HepG2 (cell line): ENCODE results near the gene WDFY1. TPM values are rescaled to one million over a fixed set of nuclear protein-coding genes. Genes with fewer than 3 reads are reported as not detected.

Experiments used
- ATAC-seq: fragments of 200-7000 bp; cut with Tn5 transposase; 3 replicates; pipeline ENCODE4 v1.9.1; 2020; ENCODE audit warnings: mild to moderate bottlenecking, moderate library complexity
- BruUV-seq: library from RNA; stranded (reverse); fragments of 400-500 nt; replicated peaks from 2 replicates; lab custom pipeline; 2021; lab: Mats Ljungman, UMichigan
- CTCF ChIA-PET: fragments of 300-600 bp; formaldehyde crosslinking; extraction: SDS; loops from one replicate; lab custom pipeline; 2021; ENCODE audit warnings: low total read pairs, inconsistent platforms, low intra/inter-chr PET ratio; lab: Yijun Ruan, JAX
- POLR2A ChIA-PET: fragments of 350-600 bp; sonication (Branson Sonifier 250); formaldehyde crosslinking; loops from one replicate; lab custom pipeline; 2020; ENCODE audit warnings: antibody characterized with exemption, inconsistent platforms; lab: Yijun Ruan, JAX
- DNase-seq: peaks from one replicate; pipeline ENCODE4 v3.0.0-alpha.2; 2015; ENCODE audit warnings: low spot score
- FAIRE-seq: peaks from 3 replicates; lab custom pipeline; 2011; peaks lifted over from hg19 to GRCh38; lab: Jason Lieb, UNC
- H2AFZ ChIP-seq: one replicate; pipeline ENCODE4 v1.6.1; 2011; ENCODE audit warnings: low read length, inconsistent platforms
- H3K27ac ChIP-seq: fragments of 300-600 bp; 3 replicates; pipeline ENCODE4 v1.8.0; 2011; ENCODE audit warnings: mixed run types, mild to moderate bottlenecking, mixed read lengths, low read length, inconsistent platforms; ENCODE audit not compliant: insufficient read depth; ENCODE audit errors: extremely low read length
- H3K27me3 ChIP-seq, 2 experiments: fragments of 200-600 bp in 1 of 2; 2 replicates in 1 of 2; 3 replicates in 1 of 2; pipeline versions ENCODE4 v1.6.0 to v1.8.0; 2011; ENCODE audit warnings: low read length in 2 of 2, mild to moderate bottlenecking in 2 of 2, moderate library complexity in 2 of 2, inconsistent platforms in 1 of 2; ENCODE audit not compliant: insufficient read depth in 2 of 2, control insufficient read depth in 1 of 2
- H3K36me3 ChIP-seq, 2 experiments: fragments of 200-600 bp in 1 of 2; replicated peaks in 1 of 2; 2 replicates in 1 of 2; 3 replicates in 1 of 2; pipeline versions ENCODE4 v1.5.1 to v1.8.0; 2011; ENCODE audit warnings: low read length in 2 of 2, inconsistent platforms in 1 of 2; ENCODE audit not compliant: insufficient read depth in 2 of 2, control insufficient read depth in 1 of 2
- H3K4me1 ChIP-seq: 2 replicates; pipeline ENCODE4 v1.5.1; 2012; ENCODE audit warnings: low read length, inconsistent platforms; ENCODE audit not compliant: insufficient read depth
- H3K4me2 ChIP-seq: 2 replicates; pipeline ENCODE4 v1.6.0; 2011; ENCODE audit warnings: low read depth, low read length, inconsistent platforms
- H3K4me3 ChIP-seq, 3 experiments: fragments of 200-600 bp in 1 of 3; sonication (generic), shearing (Covaris generic) in 1 of 3; replicated peaks in 1 of 3; 2 replicates each; pipeline ENCODE4 v1.5.1; 2011 to 2016; ENCODE audit warnings: low read length in 3 of 3, inconsistent platforms in 2 of 3, low read depth in 2 of 3, mild to moderate bottlenecking in 2 of 3, control low read depth in 1 of 3, mixed read lengths in 1 of 3; ENCODE audit not compliant: insufficient read depth in 1 of 3
- H3K79me2 ChIP-seq: one replicate; pipeline ENCODE4 v1.6.1; 2011; ENCODE audit warnings: low read length, inconsistent platforms; ENCODE audit not compliant: insufficient read depth
- H3K9ac ChIP-seq: 2 replicates; pipeline ENCODE4 v1.6.0; 2011; ENCODE audit warnings: mild to moderate bottlenecking, low read depth, low read length, inconsistent platforms; ENCODE audit not compliant: insufficient read depth
- H3K9me3 ChIP-seq: 2 replicates; pipeline ENCODE4 v1.5.1; 2012; ENCODE audit warnings: mild to moderate bottlenecking, low read length
- H4K20me1 ChIP-seq: 2 replicates; pipeline ENCODE4 v1.6.0; 2011; ENCODE audit warnings: inconsistent platforms, mild to moderate bottlenecking, low read length, moderate library complexity; ENCODE audit not compliant: insufficient read depth
- FOXA3 ChIP-seq: IDR thresholded peaks from 2 replicates; pipeline ENCODE4 v1.6.1; 2016; ENCODE audit warnings: missing genetic modification reagents, missing compliant biosample characterization
- JUNB ChIP-seq: sonication (generic); formaldehyde crosslinking; IDR thresholded peaks from 2 replicates; pipeline ENCODE4 v1.8.0; 2022; ENCODE audit warnings: missing genetic modification reagents, mild to moderate bottlenecking, borderline replicate concordance
- NR1H2 ChIP-seq: sonication (generic); formaldehyde crosslinking; IDR thresholded peaks from 2 replicates; pipeline ENCODE4 v1.8.1; 2022; ENCODE audit warnings: low read depth, missing genetic modification reagents, borderline replicate concordance
- PAF1 ChIP-seq: IDR thresholded peaks from 2 replicates; pipeline ENCODE4 v1.6.1; 2016; ENCODE audit warnings: missing genetic modification reagents, missing compliant biosample characterization
- PBX2 ChIP-seq: IDR thresholded peaks from 2 replicates; pipeline ENCODE4 v1.6.1; 2016; ENCODE audit warnings: control low read depth
- POLR2A ChIP-seq, 2 experiments: IDR thresholded peaks; 2 replicates each; pipeline ENCODE4 v1.6.1; 2011; ENCODE audit warnings: low read depth in 2 of 2, low read length in 2 of 2, mild to moderate bottlenecking in 1 of 2, moderate library complexity in 1 of 2; ENCODE audit not compliant: insufficient read depth in 1 of 2
- PRDM15 ChIP-seq: sonication (generic); formaldehyde crosslinking; IDR thresholded peaks from 2 replicates; pipeline ENCODE4 v1.4.0; 2020; ENCODE audit warnings: missing genetic modification reagents
- PTBP1 ChIP-seq: fragments of 200-400 bp; formaldehyde crosslinking; IDR thresholded peaks from 2 replicates; pipeline ENCODE4 v1.6.1; 2018; ENCODE audit warnings: low read length, low read depth; ENCODE audit not compliant: poor library complexity, severe bottlenecking
- RAD21 ChIP-seq: fragments of 450-650 bp; formaldehyde crosslinking; IDR thresholded peaks from 2 replicates; pipeline ENCODE4 v1.5.0; 2020; ENCODE audit warnings: mild to moderate bottlenecking
- ZFP36L2 ChIP-seq: sonication (generic); formaldehyde crosslinking; IDR thresholded peaks from 2 replicates; pipeline ENCODE4 v1.4.0; 2020; ENCODE audit warnings: missing genetic modification reagents
- ZNF550 ChIP-seq: sonication (generic); formaldehyde crosslinking; IDR thresholded peaks from 2 replicates; pipeline ENCODE4 v1.4.0; 2020; ENCODE audit warnings: mild to moderate bottlenecking, missing genetic modification reagents, borderline replicate concordance
- ZNF557 ChIP-seq: sonication (generic); formaldehyde crosslinking; IDR thresholded peaks from 2 replicates; pipeline ENCODE4 v1.4.0; 2020; ENCODE audit warnings: missing genetic modification reagents
- ZNF746 ChIP-seq: sonication (generic); formaldehyde crosslinking; IDR thresholded peaks from 2 replicates; pipeline ENCODE4 v1.8.0; 2022; ENCODE audit warnings: mild to moderate bottlenecking, missing genetic modification reagents
- ZNF792 ChIP-seq: IDR thresholded peaks from 2 replicates; pipeline ENCODE4 v1.6.1; 2016
- ZNF879 ChIP-seq: sonication (generic); formaldehyde crosslinking; IDR thresholded peaks from 2 replicates; pipeline ENCODE4 v1.8.1; 2023; ENCODE audit warnings: missing genetic modification reagents
- WGBS: methylation state at CpG from one replicate; pipeline ENCODE4 v1.1.6; 2017; ENCODE audit warnings: low lambda C conversion rate; 5-methylcytosine and 5-hydroxymethylcytosine counted together
- in situ Hi-C: cut with HindIII; loops from 2 replicates; pipeline ENCODE4 v1.10.0; 2017; ENCODE audit warnings: low pct_unique_long_range_greater_than_20kb; ENCODE audit not compliant: extremely low pct_ligation_motif_present
- intact Hi-C: fragments of 100-400 bp; cut with micrococcal nuclease; formaldehyde crosslinking; loops from one replicate; pipeline ENCODE4 v1.10.0; 2022; ENCODE audit not compliant: unreplicated experiment
- polyA plus RNA-seq, 8 experiments: library from polyadenylated mRNA; depleted of rRNA in 3 of 8; stranded (reverse) in 7 of 8; unstranded in 1 of 8; fragments of >200 nt; fragmentation: Illumina TruSeq in 4 of 8; extraction: Trizol in 4 of 8; gene quantifications; 2 replicates each; pipeline versions ENCODE4 v1.2.1 to v1.2.3, GENCODE V29; 2011 to 2016; ENCODE audit warnings: low read depth in 4 of 8, missing spikeins in 1 of 8, mixed read lengths in 1 of 8; ENCODE audit not compliant: insufficient read depth in 1 of 8
- total RNA-seq, 5 experiments: library from RNA; depleted of rRNA; stranded (reverse); fragments of >200 nt; fragmentation: Illumina TruSeq; extraction: Trizol; gene quantifications; 2 replicates each; pipeline ENCODE4 v1.2.3, GENCODE V29; 2016; ENCODE audit warnings: low read depth in 1 of 5
- TF ChIP-seq, protein P1 (sequence below): IDR thresholded peaks from 2 replicates; pipeline ENCODE4 v1.6.1; 2012; ENCODE audit warnings: low read depth, low read length, improper control_type of control experiment

The WDFY1 gene
- total and polyA plus RNA-seq, 2 of the 13 experiments (the other 11 are each of a cell fraction or from before 2014, with no cell fraction given): 77.0 to 78.4 TPM

GRCh38 chr2:223886726-223887125, 58.4 kb downstream of the WDFY1 start:
- no peak for ATAC-seq
- Histone ChIP-seq H3K79me2 (no peaks in the 10 kb centered on the region), H2AFZ (no peak overlapping the region)
- TF ChIP-seq PAF1 (CRISPR knock-in tag): no peak
- TF ChIP-seq, protein P1, sequence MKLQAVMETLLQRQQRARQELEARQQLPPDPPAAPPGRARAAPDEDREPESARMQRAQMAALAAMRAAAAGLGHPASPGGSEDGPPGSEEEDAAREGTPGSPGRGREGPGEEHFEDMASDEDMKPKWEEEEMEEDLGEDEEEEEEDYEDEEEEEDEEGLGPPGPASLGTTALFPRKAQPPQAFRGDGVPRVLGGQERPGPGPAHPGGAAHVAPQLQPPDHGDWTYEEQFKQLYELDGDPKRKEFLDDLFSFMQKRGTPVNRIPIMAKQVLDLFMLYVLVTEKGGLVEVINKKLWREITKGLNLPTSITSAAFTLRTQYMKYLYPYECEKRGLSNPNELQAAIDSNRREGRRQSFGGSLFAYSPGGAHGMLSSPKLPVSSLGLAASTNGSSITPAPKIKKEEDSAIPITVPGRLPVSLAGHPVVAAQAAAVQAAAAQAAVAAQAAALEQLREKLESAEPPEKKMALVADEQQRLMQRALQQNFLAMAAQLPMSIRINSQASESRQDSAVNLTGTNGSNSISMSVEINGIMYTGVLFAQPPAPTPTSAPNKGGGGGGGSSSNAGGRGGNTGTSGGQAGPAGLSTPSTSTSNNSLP: no peak
- TF ChIP-seq RAD21: no peak
- no peak for TF ChIP-seq FOXA3 (CRISPR knock-in tag)
- no peak for TF ChIP-seq ZNF879 (CRISPR knock-in tag)
- TF ChIP-seq ZNF746 (CRISPR knock-in tag): no peak
- TF ChIP-seq ZFP36L2: no peak
- TF ChIP-seq ZNF792 (CRISPR knock-in tag): no peak
- no peak for TF ChIP-seq POLR2A (IDR thresholded peaks at IDR 0.05; ENCODE audit: insufficient read depth in 1 of 2, low read depth in 2 of 2, low read length in 2 of 2)
- TF ChIP-seq JUNB: no peak
- no peak for TF ChIP-seq PRDM15 (CRISPR knock-in tag)
- TF ChIP-seq PBX2 (CRISPR knock-in tag): no peak
- TF ChIP-seq ZNF557: no peak
- TF ChIP-seq ZNF550 (CRISPR knock-in tag): no peak
- TF ChIP-seq PTBP1: no peak
- no peak for TF ChIP-seq NR1H2 (CRISPR knock-in tag)
- TF ChIP-seq, all 625 proteins: peak for 0
- Histone ChIP-seq H3K9ac (no peak overlapping the region), H4K20me1 (no peaks in the 10 kb centered on the region), H3K36me3 (peaks cover 9 to 46% of the 10 kb centered on the region in 2 experiments), H3K4me3 (no peak overlapping the region), H3K4me1 (peaks cover 17% of the 10 kb centered on the region), H3K4me2 (no peak overlapping the region), H3K27ac (no peak overlapping the region), H3K27me3 (no peaks in the 10 kb centered on the region), H3K9me3 (no peaks in the 10 kb centered on the region)
- no TSS peak for BruUV-seq
- POLR2A ChIA-PET: no interaction called here
- DNase-seq (no peak), FAIRE-seq (no peak)
- in situ Hi-C loops: no loop called here
- CTCF ChIA-PET: no interaction called here
- under 1% methylated on average over 2 of the region's 2 CpGs for WGBS
- intact Hi-C loops: no loop called here
